ENCODE measurements around the gene NRROS.
A peak's percentile ranks its signal among the peaks of the same experiment; 100 is the strongest.
"Not testable (repeated sequence)": the region's sequence is repeated elsewhere in the genome, so short reads cannot be mapped to it uniquely, and the experiment has no call there.

Gene NRROS

GRCh38 chr3:196624907-196625306 is 14.6 kb upstream of the NRROS start:
- DNase-seq (ENCODE audit: low read depth in 2 of 2): no peak

GRCh38 chr3:196625331-196625730 is 14.2 kb upstream of the NRROS start:
- no peak for DNase-seq (ENCODE audit: low read depth in 2 of 2)

- no peak for DNase-seq (ENCODE audit: low read depth in 2 of 2)
Measured at GRCh38 chr3:196627918-196628231, 11.6 kb upstream of the NRROS start.

GRCh38 chr3:196629228-196629627 is 10.3 kb upstream of the NRROS start:
- DNase-seq (ENCODE audit: low read depth in 2 of 2): no peak

GRCh38 chr3:196631682-196632045 is 7.8 kb upstream of the NRROS start:
- DNase-seq (ENCODE audit: low read depth in 2 of 2): no peak

- peak; percentile 60 to 76 for DNase-seq (ENCODE audit: low read depth in 2 of 2)
Measured at GRCh38 chr3:196632046-196632751, 7.3 kb upstream of the NRROS start.

- no peak for DNase-seq (ENCODE audit: low read depth in 2 of 2)
Measured at GRCh38 chr3:196633555-196634151, 5.8 kb upstream of the NRROS start.

- no peak for DNase-seq (ENCODE audit: low read depth in 2 of 2)
Measured at GRCh38 chr3:196634224-196634623, 5.3 kb upstream of the NRROS start.

GRCh38 chr3:196634829-196635228 is 4.7 kb upstream of the NRROS start:
- DNase-seq (ENCODE audit: low read depth in 2 of 2): no peak

GRCh38 chr3:196636369-196637349 is 2.8 kb upstream of the NRROS start:
- no peak for DNase-seq (ENCODE audit: low read depth in 2 of 2)

- not testable (repeated sequence) for DNase-seq (ENCODE audit: low read depth in 2 of 2)
Measured at GRCh38 chr3:196637941-196638340, 1.6 kb upstream of the NRROS start.

- DNase-seq (ENCODE audit: low read depth in 2 of 2): no peak
Measured at GRCh38 chr3:196638861-196639482, 522 bp upstream of the NRROS start.

- no peak for DNase-seq (ENCODE audit: low read depth in 2 of 2)
Measured at GRCh38 chr3:196640297-196641018, 964 bp downstream of the NRROS start.

- no peak for DNase-seq (ENCODE audit: low read depth in 2 of 2)
Measured at GRCh38 chr3:196641333-196642054, 2.0 kb downstream of the NRROS start.

GRCh38 chr3:196642434-196642833 is 2.9 kb downstream of the NRROS start:
- DNase-seq (ENCODE audit: low read depth in 2 of 2): no peak

GRCh38 chr3:196643201-196643749 is 3.8 kb downstream of the NRROS start:
- peak in 1 of 2 donors; percentile 26 for DNase-seq (ENCODE audit: low read depth in 2 of 2)

- no peak for DNase-seq (ENCODE audit: low read depth in 2 of 2)
Measured at GRCh38 chr3:196643761-196644160, 4.3 kb downstream of the NRROS start.

- no peak for DNase-seq (ENCODE audit: low read depth in 2 of 2)
Measured at GRCh38 chr3:196645096-196645495, 5.6 kb downstream of the NRROS start.

GRCh38 chr3:196645897-196646665 is 6.6 kb downstream of the NRROS start:
- no peak for DNase-seq (ENCODE audit: low read depth in 2 of 2)

All from stimulated activated CD8-positive, alpha-beta memory T cell treated with anti-CD3 and anti-CD28 coated beads, Interleukin-15, amount 100 ng/mL, for 4 hours (primary cell).